Measurements from ENCODE around the gene SSTR4. TPM values are rescaled to one million over a fixed set of nuclear protein-coding genes. Genes with fewer than 3 reads are reported as not detected.

Gene SSTR4
- total RNA-seq, 2 donors from 2014 or later, result not detected

- peaks cover 12% of the 10 kb centered on the region for H3K27me3 Mint-ChIP-seq
- no peaks in the 10 kb centered on the region for H3K36me3 Mint-ChIP-seq (ENCODE audit: low read depth)
- ATAC-seq (replicated peaks), result no peak
- H3K4me3 Mint-ChIP-seq, result no peak overlapping the region
- H3K27ac Mint-ChIP-seq, result no peak overlapping the region
- no peaks in the 10 kb centered on the region for H3K9me3 Mint-ChIP-seq
- no peaks in the 10 kb centered on the region for H3K4me1 Mint-ChIP-seq
Observed at GRCh38 chr20:23061734-23062561, 26.8 kb downstream of the SSTR4 start.

- no peak overlapping the region for H3K27ac Mint-ChIP-seq
- no peak overlapping the region for H3K4me3 Mint-ChIP-seq
- ATAC-seq (replicated peaks), result no peak
Observed at GRCh38 chr20:23062632-23063031, 27.5 kb downstream of the SSTR4 start.

DNA sequence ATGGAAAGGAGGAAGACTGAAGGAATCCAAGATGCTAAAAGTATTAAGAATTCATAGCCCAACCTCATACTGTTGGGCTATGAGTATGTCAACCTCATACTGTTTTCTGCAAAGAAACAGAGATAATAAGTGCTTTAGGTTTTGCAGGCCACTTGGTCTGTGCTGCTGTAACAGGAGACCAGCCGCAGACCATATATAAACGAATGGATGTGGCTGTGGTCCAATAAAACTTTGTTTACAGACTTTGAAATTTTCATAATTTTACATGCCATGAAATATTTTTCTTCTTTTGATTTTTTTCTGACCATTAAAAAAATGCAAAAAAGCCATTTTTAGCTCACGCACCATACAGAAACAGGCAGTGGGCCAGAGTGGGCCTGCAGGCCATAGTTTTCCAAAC is 28.1 kb downstream of the SSTR4 start:
- H3K27me3 Mint-ChIP-seq, result peaks cover 12% of the 10 kb centered on the region

More at GRCh38 chr20:23062632-23063031, 27.5 kb downstream of the SSTR4 start:
- Mint-ChIP-seq H3K9me3 (no peaks in the 10 kb centered on the region), H3K36me3 (ENCODE audit: low read depth) (no peaks in the 10 kb centered on the region), H3K27me3 (peaks cover 12% of the 10 kb centered on the region), H3K4me1 (no peaks in the 10 kb centered on the region)

GRCh38 chr20:23063581-23063980 is 28.5 kb downstream of the SSTR4 start:
- Mint-ChIP-seq H3K27me3 (peaks cover 12% of the 10 kb centered on the region), H3K9me3 (no peaks in the 10 kb centered on the region), H3K4me3 (no peak overlapping the region), H3K4me1 (no peaks in the 10 kb centered on the region), H3K27ac (no peak overlapping the region), H3K36me3 (ENCODE audit: low read depth) (no peaks in the 10 kb centered on the region)
- ATAC-seq (replicated peaks), result no peak

More for the DNA sequence above, 28.1 kb downstream of the SSTR4 start:
- no peak for ATAC-seq (replicated peaks)
- no peak overlapping the region for H3K4me3 Mint-ChIP-seq
- H3K4me1 Mint-ChIP-seq, result no peaks in the 10 kb centered on the region
- H3K9me3 Mint-ChIP-seq, result no peaks in the 10 kb centered on the region
- no peaks in the 10 kb centered on the region for H3K36me3 Mint-ChIP-seq (ENCODE audit: low read depth)
- no peak overlapping the region for H3K27ac Mint-ChIP-seq

DNA sequence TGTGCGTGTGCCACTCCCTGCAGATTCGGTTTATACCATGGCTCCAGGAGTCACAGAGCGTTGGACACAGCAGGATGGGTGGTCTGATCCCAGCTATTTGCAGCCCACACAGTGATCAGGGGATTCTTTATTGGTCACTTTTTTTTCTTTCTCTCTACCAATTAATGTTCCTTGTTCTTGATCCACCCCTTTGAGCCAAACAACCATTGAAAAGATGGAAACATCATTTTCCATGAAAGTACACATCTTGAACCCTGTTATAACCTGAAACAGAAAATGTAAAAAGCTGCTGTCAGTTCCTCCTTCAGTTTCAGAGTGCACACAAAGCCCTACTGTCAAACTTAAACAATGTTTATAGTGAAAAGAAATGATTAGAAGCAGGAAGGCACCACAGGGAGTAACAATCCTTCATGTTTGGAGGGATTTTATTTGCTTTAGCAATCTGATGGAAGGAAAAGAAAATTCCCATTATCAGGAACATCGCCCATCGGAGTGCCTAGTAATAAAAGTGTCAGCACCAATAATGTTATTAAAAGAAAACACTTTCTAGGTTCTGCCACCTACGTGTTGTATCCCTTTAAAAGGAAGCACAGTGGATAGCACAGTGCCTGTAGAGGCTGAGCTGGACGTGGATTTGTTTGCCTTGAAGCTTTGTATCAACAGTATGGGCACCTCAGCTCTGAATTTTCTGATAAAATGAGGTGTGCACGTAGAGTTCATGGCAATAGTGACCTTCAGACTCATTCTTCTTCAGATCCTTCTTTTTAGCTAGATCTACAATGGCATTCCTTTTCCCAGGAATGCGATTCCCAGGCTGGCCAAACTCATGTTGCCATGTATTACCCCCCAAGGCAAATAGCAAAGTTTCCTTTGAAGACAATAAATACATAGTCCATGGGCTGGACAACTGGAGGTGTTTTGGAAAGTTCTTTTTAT is 30.4 kb downstream of the SSTR4 start:
- no peak for ATAC-seq (replicated peaks)
- no peaks in the 10 kb centered on the region for H3K4me1 Mint-ChIP-seq

GRCh38 chr20:23066772-23067171 is 31.7 kb downstream of the SSTR4 start:
- H3K27ac Mint-ChIP-seq, result no peak overlapping the region
- no peak overlapping the region for H3K4me3 Mint-ChIP-seq
- peaks cover 15% of the 10 kb centered on the region for H3K27me3 Mint-ChIP-seq
- no peaks in the 10 kb centered on the region for H3K36me3 Mint-ChIP-seq (ENCODE audit: low read depth)
- no peaks in the 10 kb centered on the region for H3K9me3 Mint-ChIP-seq
- H3K4me1 Mint-ChIP-seq, result no peaks in the 10 kb centered on the region
- ATAC-seq (replicated peaks), result no peak

More for the DNA sequence above, 30.4 kb downstream of the SSTR4 start:
- Mint-ChIP-seq H3K27me3 (peaks cover 15% of the 10 kb centered on the region), H3K9me3 (no peaks in the 10 kb centered on the region), H3K27ac (no peak overlapping the region), H3K36me3 (ENCODE audit: low read depth) (no peaks in the 10 kb centered on the region), H3K4me3 (no peak overlapping the region)

GRCh38 chr20:23068283-23068682 is 33.2 kb downstream of the SSTR4 start:
- H3K27me3 Mint-ChIP-seq, result peaks cover 12% of the 10 kb centered on the region
- ATAC-seq (replicated peaks), result no peak
- H3K4me3 Mint-ChIP-seq, result no peak overlapping the region
- no peak overlapping the region for H3K27ac Mint-ChIP-seq
- no peaks in the 10 kb centered on the region for H3K36me3 Mint-ChIP-seq (ENCODE audit: low read depth)
- no peaks in the 10 kb centered on the region for H3K9me3 Mint-ChIP-seq
- no peaks in the 10 kb centered on the region for H3K4me1 Mint-ChIP-seq

GRCh38 chr20:23069108-23069507 is 34.0 kb downstream of the SSTR4 start:
- H3K9me3 Mint-ChIP-seq, result no peaks in the 10 kb centered on the region
- no peak overlapping the region for H3K27ac Mint-ChIP-seq
- peaks cover 9% of the 10 kb centered on the region for H3K27me3 Mint-ChIP-seq
- H3K36me3 Mint-ChIP-seq (ENCODE audit: low read depth), result no peaks in the 10 kb centered on the region
- H3K4me3 Mint-ChIP-seq, result no peak overlapping the region
- no peak for ATAC-seq (replicated peaks)
- H3K4me1 Mint-ChIP-seq, result no peaks in the 10 kb centered on the region

GRCh38 chr20:23071398-23071797 is 36.3 kb downstream of the SSTR4 start:
- Mint-ChIP-seq H3K4me1 (no peaks in the 10 kb centered on the region), H3K27me3 (peaks cover 6% of the 10 kb centered on the region), H3K36me3 (ENCODE audit: low read depth) (no peaks in the 10 kb centered on the region), H3K9me3 (no peaks in the 10 kb centered on the region), H3K27ac (no peak overlapping the region), H3K4me3 (no peak overlapping the region)
- no peak for ATAC-seq (replicated peaks)

- Mint-ChIP-seq H3K36me3 (ENCODE audit: low read depth) (no peaks in the 10 kb centered on the region), H3K4me1 (no peaks in the 10 kb centered on the region)
- no peak for ATAC-seq (replicated peaks)
Observed at GRCh38 chr20:23071996-23072395, 36.9 kb downstream of the SSTR4 start.

GRCh38 chr20:23072892-23073586 is 37.9 kb downstream of the SSTR4 start:
- Mint-ChIP-seq H3K27me3 (peaks cover 3% of the 10 kb centered on the region), H3K4me1 (no peaks in the 10 kb centered on the region), H3K4me3 (no peak overlapping the region), H3K27ac (no peak overlapping the region), H3K36me3 (ENCODE audit: low read depth) (no peaks in the 10 kb centered on the region), H3K9me3 (no peaks in the 10 kb centered on the region)
- no peak for ATAC-seq (replicated peaks)

More at GRCh38 chr20:23071996-23072395, 36.9 kb downstream of the SSTR4 start:
- Mint-ChIP-seq H3K27me3 (peaks cover 3% of the 10 kb centered on the region), H3K27ac (no peak overlapping the region), H3K4me3 (no peak overlapping the region), H3K9me3 (no peaks in the 10 kb centered on the region)

DNA sequence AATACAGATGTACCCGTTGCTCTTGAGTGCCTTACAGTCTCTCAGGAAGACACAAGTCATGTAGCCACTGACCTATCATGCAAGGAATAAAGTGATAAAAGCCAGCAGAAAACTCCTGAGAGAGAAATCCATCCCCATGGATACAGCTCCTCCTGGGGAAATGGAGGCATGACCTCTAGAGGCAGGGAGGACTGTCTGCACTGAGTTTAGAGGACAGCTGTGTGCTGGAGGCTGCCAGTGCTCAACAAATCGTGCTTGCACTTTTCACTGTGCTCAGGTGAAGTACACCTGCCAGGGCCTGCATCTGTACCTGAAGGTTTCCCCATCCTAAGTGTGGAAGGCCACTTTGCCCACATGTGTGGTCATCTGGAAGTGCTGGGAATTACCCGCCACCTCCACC is 38.9 kb downstream of the SSTR4 start:
- Mint-ChIP-seq H3K36me3 (ENCODE audit: low read depth) (no peaks in the 10 kb centered on the region), H3K4me1 (no peaks in the 10 kb centered on the region), H3K27me3 (peaks cover 3% of the 10 kb centered on the region), H3K27ac (no peak overlapping the region), H3K9me3 (no peaks in the 10 kb centered on the region), H3K4me3 (no peak overlapping the region)
- no peak for ATAC-seq (replicated peaks)

- H3K27me3 Mint-ChIP-seq, result no peaks in the 10 kb centered on the region
Observed at GRCh38 chr20:23077277-23077676, 42.2 kb downstream of the SSTR4 start.

DNA sequence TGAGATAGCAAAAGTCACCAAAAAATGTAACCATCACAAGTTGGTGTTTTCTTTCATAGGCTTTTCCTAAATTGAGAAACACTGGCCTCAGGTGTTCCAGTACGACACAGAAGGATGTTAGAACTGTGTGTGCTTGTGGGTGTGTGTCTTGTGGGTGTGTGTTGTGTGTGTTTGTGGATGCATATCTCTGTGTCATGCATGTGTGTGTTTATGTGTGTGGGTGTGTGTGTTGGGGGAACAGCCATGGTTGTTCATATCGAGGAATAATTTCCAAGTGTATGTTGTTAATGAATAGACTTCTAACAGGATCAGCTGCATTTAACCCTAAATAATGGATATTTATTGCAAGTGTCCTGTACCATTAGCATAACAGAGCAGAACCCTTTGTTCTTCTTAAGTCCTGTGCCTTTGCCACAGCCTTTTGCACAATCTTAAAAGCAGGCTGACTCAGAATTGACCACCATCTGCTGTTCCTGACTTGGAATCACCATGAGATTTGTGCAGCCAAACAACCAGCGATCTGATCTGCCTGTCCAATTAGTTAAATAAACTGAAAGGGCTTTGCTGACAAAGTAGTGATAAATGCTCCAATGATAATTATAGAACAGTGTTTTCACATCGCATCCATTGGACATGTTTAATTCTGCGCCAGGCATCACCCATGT is 43.4 kb downstream of the SSTR4 start:
- H3K27ac Mint-ChIP-seq, result no peak overlapping the region
- no peaks in the 10 kb centered on the region for H3K27me3 Mint-ChIP-seq
- ATAC-seq (replicated peaks), result no peak
- H3K4me1 Mint-ChIP-seq, result no peaks in the 10 kb centered on the region
- no peak overlapping the region for H3K4me3 Mint-ChIP-seq
- H3K36me3 Mint-ChIP-seq (ENCODE audit: low read depth), result no peaks in the 10 kb centered on the region
- H3K9me3 Mint-ChIP-seq, result no peaks in the 10 kb centered on the region

More at GRCh38 chr20:23077277-23077676, 42.2 kb downstream of the SSTR4 start:
- Mint-ChIP-seq H3K4me3 (no peak overlapping the region), H3K4me1 (no peaks in the 10 kb centered on the region), H3K36me3 (ENCODE audit: low read depth) (no peaks in the 10 kb centered on the region), H3K9me3 (no peaks in the 10 kb centered on the region), H3K27ac (no peak overlapping the region)
- ATAC-seq (replicated peaks), result no peak
